Stimulated activated CD4-positive, alpha-beta T cell treated with anti-CD3 and anti-CD28 coated beads, Interleukin-2, amount 100 ng/mL, for 24 hours (primary cell): ENCODE measurements around the gene HSF2.
A peak's percentile ranks its signal among the peaks of the same experiment; 100 is the strongest.

Experiments
- DNase-seq, 2 donors: peaks; one replicate each; pipeline ENCODE4 v3.0.0-alpha.2; 2020

Gene HSF2

GRCh38 chr6:122399348-122400120 is at the start of gene HSF2:
HSF2 (plus strand) TSS chr6:122399652; CDS start chr6:122399738, 86 bp downstream.
- peak; percentile 91 to 93 for DNase-seq

- no peak for DNase-seq
Observed at GRCh38 chr6:122352981-122353664, 46.3 kb upstream of the HSF2 start.

DNA sequence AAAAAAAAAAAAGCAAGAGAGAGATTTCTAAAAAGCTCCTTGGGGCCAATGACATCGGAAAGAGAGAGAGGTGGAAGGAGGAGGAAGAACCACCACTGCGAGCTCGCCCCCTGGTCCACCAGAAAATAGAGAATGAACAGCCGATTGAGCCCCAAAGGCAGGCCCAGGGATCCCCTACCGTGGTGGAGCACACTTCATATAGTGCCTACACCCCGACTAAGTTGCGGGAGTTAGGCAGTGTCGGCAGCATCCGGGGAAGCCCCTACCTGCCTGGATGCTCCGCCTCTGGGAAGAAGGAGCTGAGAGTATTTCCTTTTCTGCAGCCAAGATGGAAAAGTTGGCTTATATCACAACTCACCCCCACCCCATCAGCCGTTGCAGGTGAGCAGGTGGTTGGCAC is 38.6 kb upstream of the HSF2 start:
- DNase-seq, result no peak

DNA sequence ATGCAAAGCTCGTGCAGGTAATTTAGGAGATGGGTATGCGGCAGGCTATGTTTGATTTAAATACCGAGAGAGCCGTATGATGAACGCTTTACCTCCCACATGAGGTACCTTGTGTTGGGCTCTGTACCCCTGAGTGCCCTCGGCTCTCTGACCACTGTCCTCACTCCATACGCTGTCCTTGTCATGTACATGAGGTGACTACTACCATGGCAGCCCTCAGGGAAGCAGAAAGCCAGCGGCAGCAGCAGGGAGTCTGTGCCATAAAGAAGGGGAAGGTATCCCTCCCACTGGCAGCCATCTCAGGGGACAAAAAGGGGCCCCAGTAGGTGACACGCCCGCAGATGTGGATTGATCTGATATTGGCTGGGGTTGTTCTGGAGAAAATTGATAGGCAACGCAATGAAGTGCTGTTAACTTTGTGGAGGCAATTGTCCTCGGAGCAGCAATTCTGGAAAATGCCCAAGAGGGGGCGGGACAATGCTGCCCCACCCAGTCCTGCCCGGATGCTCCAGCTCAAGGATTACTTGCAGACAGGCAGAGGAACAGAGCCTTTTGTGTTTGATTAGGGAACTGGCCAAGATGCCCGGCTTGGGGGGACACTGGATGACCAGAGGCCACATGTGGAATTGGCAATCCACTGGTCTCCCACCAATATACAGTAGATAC is 38.0 kb upstream of the HSF2 start:
- no peak for DNase-seq

GRCh38 chr6:122363769-122364483 is 35.5 kb upstream of the HSF2 start:
- no peak for DNase-seq

- no peak for DNase-seq
Observed at GRCh38 chr6:122365775-122366403, 33.6 kb upstream of the HSF2 start.

GRCh38 chr6:122367171-122367570 is 32.3 kb upstream of the HSF2 start:
- no peak for DNase-seq

- DNase-seq, result no peak
Observed at GRCh38 chr6:122369536-122369935, 29.9 kb upstream of the HSF2 start.

- DNase-seq, result no peak
Observed at GRCh38 chr6:122372647-122373046, 26.8 kb upstream of the HSF2 start.

- DNase-seq, result no peak
Observed at GRCh38 chr6:122374307-122374706, 25.1 kb upstream of the HSF2 start.

- no peak for DNase-seq
Observed at GRCh38 chr6:122376246-122376645, 23.2 kb upstream of the HSF2 start.

- DNase-seq, result peak; percentile 44 to 60
Observed at GRCh38 chr6:122381494-122382265, 17.8 kb upstream of the HSF2 start.

GRCh38 chr6:122385857-122386612 is 13.4 kb upstream of the HSF2 start:
- DNase-seq, result no peak

DNA sequence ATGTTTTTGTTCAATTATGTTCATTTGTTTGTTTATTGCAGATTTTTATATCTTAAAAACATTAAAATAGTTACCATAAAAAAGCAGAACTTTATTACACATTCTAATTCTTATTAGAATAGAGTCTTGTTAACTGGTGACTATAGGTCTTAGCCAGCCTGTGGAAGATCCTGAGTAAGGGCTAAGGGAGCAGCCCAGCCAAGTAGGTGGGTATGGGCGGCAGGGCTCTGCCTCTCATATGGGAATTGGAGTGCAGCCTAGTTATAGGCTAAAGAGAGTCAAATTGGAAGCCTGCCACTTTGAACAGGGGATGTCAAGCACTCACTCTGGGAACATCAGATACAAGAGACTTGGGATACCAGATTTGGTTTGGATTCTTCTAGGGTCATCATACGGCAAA is 10.5 kb upstream of the HSF2 start:
- no peak for DNase-seq

- DNase-seq, result no peak
Observed at GRCh38 chr6:122389704-122390372, 9.6 kb upstream of the HSF2 start.

DNA sequence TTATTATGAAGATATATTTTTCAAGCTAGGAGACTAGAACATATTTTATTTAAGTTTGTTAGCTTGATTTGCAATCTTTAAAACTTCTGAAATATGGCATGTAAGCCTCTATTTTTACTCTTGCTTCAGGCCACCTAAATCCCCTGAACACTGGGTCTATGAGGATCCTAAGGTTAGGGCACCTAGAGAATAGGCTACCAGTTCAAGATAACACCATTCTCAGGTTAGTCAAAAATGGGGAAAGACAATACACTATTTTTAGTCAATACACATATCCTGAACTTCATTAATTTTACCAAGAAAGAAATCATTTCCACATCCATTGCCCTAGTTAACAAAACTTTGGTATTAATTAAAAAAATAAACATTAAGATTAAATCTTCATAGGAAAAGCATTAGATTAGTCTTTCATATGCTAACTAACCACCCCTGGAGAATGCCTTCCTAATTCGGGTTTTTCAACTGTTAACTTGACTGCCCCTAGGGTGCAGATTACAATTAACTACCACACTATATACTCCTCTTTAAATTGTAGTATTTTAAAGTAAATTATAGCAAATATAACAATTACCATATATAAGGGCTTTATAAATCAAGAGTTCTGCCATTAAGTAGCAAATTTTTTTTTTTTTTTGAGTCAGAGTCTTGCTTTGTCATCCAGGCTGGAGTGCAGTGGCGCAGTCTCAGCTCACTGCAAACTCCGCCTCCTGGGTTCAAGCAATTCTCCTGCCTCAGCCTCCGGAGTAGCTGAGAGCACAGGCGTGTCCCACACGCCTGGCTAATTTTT is 6.7 kb upstream of the HSF2 start:
- no peak for DNase-seq

DNA sequence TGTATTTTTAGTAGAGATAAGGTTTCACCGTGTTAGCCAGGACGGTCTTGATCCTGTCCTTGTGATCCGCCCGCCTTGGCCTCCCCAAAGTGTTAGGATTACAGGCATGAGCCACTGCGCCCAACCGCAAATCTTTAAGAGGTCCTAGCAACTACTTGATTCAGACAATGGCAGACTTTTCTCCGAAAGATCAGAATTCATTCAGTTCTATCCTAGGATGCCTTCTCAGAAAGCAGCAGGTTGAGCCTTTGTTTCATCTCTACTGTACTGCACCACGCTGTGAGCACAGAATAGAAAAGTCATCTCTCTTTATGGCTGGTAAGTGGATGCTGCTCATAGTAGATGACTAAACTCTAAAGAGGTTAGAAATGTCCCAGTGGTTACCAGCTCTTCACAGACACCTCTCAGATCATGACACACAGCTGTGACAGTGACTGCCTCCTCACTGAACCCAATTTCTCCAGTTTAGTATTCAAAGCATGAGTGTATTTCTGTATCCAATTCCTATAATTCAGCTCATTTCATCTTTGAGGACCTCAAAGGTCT is 6.0 kb upstream of the HSF2 start:
- DNase-seq, result no peak

- DNase-seq, result no peak
Observed at GRCh38 chr6:122394016-122394415, 5.4 kb upstream of the HSF2 start.

GRCh38 chr6:122399055-122399347 is 451 bp upstream of the HSF2 start:
- no peak for DNase-seq

DNA sequence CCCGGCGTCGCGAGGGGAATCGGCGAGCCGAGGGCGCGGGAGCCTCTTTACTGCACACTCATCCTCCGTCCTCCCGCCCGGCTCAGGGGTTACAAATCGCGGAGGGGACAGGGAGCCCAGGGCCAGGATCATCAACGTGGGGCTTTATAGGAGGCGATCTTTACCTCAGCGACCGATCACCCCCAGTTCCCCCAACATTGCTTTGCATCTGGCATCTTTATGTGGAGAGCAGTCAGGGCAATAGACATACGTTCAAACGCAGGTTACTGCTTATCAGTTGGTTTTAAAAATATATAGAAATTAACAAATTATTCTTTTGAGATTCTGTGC is 634 bp downstream of the HSF2 start:
- peak in 1 of 2 donors; percentile 37 for DNase-seq
